ENCODE measurements around the gene COL23A1.
"Not testable (repeated sequence)": the region's sequence is repeated elsewhere in the genome, so short reads cannot be mapped to it uniquely, and the experiment has no call there.

Gene COL23A1

GRCh38 chr5:178261666-178262600 is 328.3 kb downstream of the COL23A1 start:
- DNase-seq (ENCODE audit: low read depth): no peak

GRCh38 chr5:178259623-178260536 is 330.3 kb downstream of the COL23A1 start:
- no peak for DNase-seq (ENCODE audit: low read depth)

GRCh38 chr5:178257650-178258049 is 332.5 kb downstream of the COL23A1 start:
- no peak for DNase-seq (ENCODE audit: low read depth)

GRCh38 chr5:178256746-178257145 is 333.4 kb downstream of the COL23A1 start:
- no peak for DNase-seq (ENCODE audit: low read depth)

- not testable (repeated sequence) for DNase-seq (ENCODE audit: low read depth)
Observed at GRCh38 chr5:178253632-178254031, 336.6 kb downstream of the COL23A1 start.

GRCh38 chr5:178252258-178252657 is 337.9 kb downstream of the COL23A1 start:
- no peak for DNase-seq (ENCODE audit: low read depth)

- DNase-seq (ENCODE audit: low read depth): no peak
Observed at GRCh38 chr5:178250263-178250662, 339.9 kb downstream of the COL23A1 start.

- DNase-seq (ENCODE audit: low read depth): no peak
Observed at GRCh38 chr5:178249191-178249989, 340.8 kb downstream of the COL23A1 start.

GRCh38 chr5:178248750-178249149 is 341.4 kb downstream of the COL23A1 start:
- DNase-seq (ENCODE audit: low read depth): no peak

- no peak for DNase-seq (ENCODE audit: low read depth)
Observed at GRCh38 chr5:178247481-178248456, 342.4 kb downstream of the COL23A1 start.

- DNase-seq (ENCODE audit: low read depth): no peak
Observed at GRCh38 chr5:178246624-178247279, 343.4 kb downstream of the COL23A1 start.

GRCh38 chr5:178245389-178245788 is 344.8 kb downstream of the COL23A1 start:
- no peak for DNase-seq (ENCODE audit: low read depth)

- DNase-seq (ENCODE audit: low read depth): no peak
Observed at GRCh38 chr5:178244576-178244975, 345.6 kb downstream of the COL23A1 start.

- DNase-seq (ENCODE audit: low read depth): no peak
Observed at GRCh38 chr5:178242416-178242815, 347.8 kb downstream of the COL23A1 start.

GRCh38 chr5:178241688-178242231 is 348.4 kb downstream of the COL23A1 start:
- DNase-seq (ENCODE audit: low read depth): no peak

GRCh38 chr5:178241231-178241663 is 348.9 kb downstream of the COL23A1 start:
- DNase-seq (ENCODE audit: low read depth): no peak

GRCh38 chr5:178240766-178241165 is 349.4 kb downstream of the COL23A1 start:
- DNase-seq (ENCODE audit: low read depth): no peak

- DNase-seq (ENCODE audit: low read depth): no peak
Observed at GRCh38 chr5:178240341-178240741, 349.9 kb downstream of the COL23A1 start.

GRCh38 chr5:178239626-178240301 is 350.4 kb downstream of the COL23A1 start:
- DNase-seq (ENCODE audit: low read depth): not testable (repeated sequence)
